Duodenal mucosa (tissue), 2 donors: Measurements from ENCODE around the gene GRID1.
"Not testable (repeated sequence)": the region's sequence is repeated elsewhere in the genome, so short reads cannot be mapped to it uniquely, and the experiment has no call there.

Experiments
- H3K27ac ChIP-seq: one replicate; pipeline ENCODE4 v1.7.0; 2013; ENCODE audit warnings: low read depth, low read length
- H3K27me3 ChIP-seq, 2 donors: one replicate each; pipeline ENCODE4 v1.7.0; 2013; ENCODE audit warnings: low read length in 2 of 2, control low read depth in 1 of 2; ENCODE audit not compliant: insufficient read depth in 2 of 2, control insufficient read depth in 1 of 2
- H3K36me3 ChIP-seq, 2 donors: one replicate each; pipeline ENCODE4 v1.7.0; 2013; ENCODE audit warnings: low read length in 2 of 2, control low read depth in 1 of 2; ENCODE audit not compliant: insufficient read depth in 2 of 2, control insufficient read depth in 1 of 2
- H3K4me1 ChIP-seq, 2 donors: one replicate each; pipeline ENCODE4 v1.7.0; 2013; ENCODE audit warnings: low read length in 2 of 2, control low read depth in 1 of 2; ENCODE audit not compliant: insufficient read depth in 2 of 2, control insufficient read depth in 1 of 2
- H3K4me3 ChIP-seq, 2 donors: one replicate each; pipeline ENCODE4 v1.7.0; 2013; ENCODE audit warnings: low read length in 2 of 2, low read depth in 1 of 2
- H3K9ac ChIP-seq, 2 donors: one replicate each; pipeline ENCODE4 v1.7.0; 2013; ENCODE audit warnings: low read length in 2 of 2, low read depth in 1 of 2
- H3K9me3 ChIP-seq, 2 donors: one replicate each; pipeline ENCODE4 v1.7.0; 2013; ENCODE audit warnings: low read length in 2 of 2, control low read depth in 1 of 2; ENCODE audit not compliant: control insufficient read depth in 1 of 2

GRID1 gene

DNA sequence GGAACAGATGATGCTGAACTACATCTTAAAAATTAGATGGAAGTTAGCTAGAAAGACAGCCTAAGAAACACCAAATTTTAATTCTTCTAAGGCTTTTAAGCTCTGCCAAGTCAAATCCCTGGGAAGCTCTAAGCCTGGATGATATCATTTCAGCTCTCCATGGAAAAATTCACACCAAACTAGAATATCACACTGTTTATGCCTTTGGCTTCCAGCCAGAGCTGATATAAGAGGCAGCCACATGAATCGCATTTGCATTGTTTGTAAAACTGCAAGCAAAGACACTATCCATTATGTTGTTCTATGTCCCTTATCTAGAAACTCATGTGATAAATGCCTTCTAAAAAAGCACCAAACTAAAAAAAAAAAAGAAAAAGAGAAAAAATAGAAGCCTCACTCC, 430.4 kb downstream of the GRID1 start:
- no peaks in the 10 kb centered on the region for H3K27me3 ChIP-seq
- H3K4me3 ChIP-seq, result no peak overlapping the region
- no peak overlapping the region for H3K27ac ChIP-seq

DNA sequence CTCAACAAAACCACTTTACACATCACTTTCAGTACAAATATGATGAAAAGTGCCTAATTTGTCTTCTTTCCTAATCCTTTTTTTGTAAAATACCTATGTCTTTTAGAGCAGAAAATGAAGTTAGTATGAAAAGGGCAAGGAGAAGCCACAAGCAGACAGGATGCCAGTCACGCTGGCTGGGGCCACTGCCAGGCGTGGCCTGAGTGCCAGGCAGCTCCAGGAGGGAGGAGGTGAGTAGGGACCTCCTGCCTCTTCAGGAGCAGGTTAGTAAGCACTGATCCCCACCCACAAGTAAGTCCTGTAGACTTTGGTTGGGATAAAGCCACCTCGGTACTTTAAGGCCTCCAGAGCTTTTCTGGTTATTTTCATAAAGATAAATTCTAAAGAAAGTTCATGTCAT, 432.0 kb downstream of the GRID1 start:
- H3K9ac ChIP-seq, result no peak overlapping the region
- no peaks in the 10 kb centered on the region for H3K9me3 ChIP-seq
- no peaks in the 10 kb centered on the region for H3K36me3 ChIP-seq
- no peak overlapping the region for H3K27ac ChIP-seq
- no peak overlapping the region for H3K4me3 ChIP-seq
- H3K4me1 ChIP-seq, result no peaks in the 10 kb centered on the region
- H3K27me3 ChIP-seq, result no peaks in the 10 kb centered on the region

More for the DNA sequence above, 430.4 kb downstream of the GRID1 start:
- Histone ChIP-seq H3K9ac (no peak overlapping the region), H3K36me3 (no peaks in the 10 kb centered on the region), H3K4me1 (no peaks in the 10 kb centered on the region), H3K9me3 (no peaks in the 10 kb centered on the region)

DNA sequence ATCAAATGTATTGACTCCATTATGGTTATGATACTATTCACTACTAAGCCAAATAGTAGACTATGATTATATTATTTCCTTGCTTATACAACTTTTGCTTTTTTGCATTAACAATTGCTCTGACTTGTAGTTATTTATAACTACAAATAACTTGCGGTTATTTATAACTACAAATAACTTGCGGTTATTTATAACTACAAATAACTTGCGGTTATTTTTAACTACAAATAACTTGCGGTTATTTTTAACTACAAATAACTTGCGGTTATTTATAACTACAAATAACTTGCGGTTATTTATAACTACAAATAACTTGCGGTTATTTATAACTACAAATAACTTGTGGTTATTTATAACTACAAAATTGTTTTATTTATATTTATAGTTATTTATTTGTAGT, 436.6 kb downstream of the GRID1 start:
- H3K4me3 ChIP-seq, H3K4me1 ChIP-seq, H3K9me3 ChIP-seq, H3K9ac ChIP-seq, H3K27me3 ChIP-seq, H3K36me3 ChIP-seq, H3K27ac ChIP-seq: not testable (repeated sequence)

DNA sequence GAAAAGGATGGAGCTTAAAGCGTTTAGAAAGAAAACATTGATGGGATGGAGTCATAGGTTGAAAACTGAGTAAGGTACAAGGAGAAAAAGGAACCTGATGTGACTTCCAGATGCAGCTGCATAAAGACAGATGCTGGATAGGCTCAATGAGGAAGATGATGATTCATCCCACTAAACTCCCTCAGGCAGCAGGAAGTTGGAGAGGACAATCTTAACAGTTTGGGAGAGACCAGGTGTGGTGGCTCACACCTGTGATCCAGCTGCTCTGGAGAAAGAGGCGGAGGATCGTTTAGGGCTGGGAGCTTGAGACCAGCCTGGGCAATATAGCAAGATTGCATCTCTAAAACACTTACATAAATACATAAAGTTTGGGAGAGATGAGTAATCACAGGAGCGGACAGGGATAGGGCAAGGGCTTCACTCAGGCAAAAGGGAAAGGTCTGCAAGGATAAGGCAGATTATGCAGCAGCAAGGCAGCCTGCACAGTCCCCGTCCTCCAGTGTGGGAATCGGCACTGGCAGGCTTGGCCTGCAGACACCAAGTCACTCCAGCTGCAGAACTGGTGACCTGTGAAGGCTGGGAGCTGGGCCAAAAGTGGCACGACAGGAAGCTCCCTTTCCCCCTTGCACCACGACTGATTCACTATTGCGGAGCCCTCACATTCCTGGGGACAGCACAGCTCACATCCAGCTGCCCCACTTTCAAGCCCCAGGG, 438.5 kb downstream of the GRID1 start:
- H3K9ac ChIP-seq, result no peak overlapping the region
- no peak overlapping the region for H3K27ac ChIP-seq

DNA sequence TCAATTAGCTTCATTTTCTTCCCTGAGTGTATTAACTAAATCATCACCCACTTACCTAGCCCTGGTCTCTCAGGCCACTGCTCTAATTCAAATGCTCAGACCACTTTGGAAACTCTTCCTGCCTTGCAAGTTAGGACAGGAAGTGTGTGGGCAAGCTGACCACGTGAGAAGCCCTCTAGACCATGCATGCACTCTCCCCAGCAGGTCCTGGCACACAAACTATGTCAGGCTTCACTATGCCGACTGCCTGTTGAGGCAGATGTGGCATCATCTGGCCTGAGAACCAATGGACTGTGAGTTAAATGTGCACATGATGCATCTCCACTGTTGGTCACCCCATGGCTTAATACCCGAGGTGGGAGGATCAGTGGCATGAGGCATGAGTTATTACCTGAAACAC, 439.6 kb downstream of the GRID1 start:
- Histone ChIP-seq H3K9me3 (no peaks in the 10 kb centered on the region), H3K4me1 (no peaks in the 10 kb centered on the region), H3K36me3 (no peaks in the 10 kb centered on the region), H3K9ac (no peak overlapping the region), H3K27me3 (no peaks in the 10 kb centered on the region), H3K27ac (no peak overlapping the region), H3K4me3 (no peak overlapping the region)

More for the DNA sequence above, 438.5 kb downstream of the GRID1 start:
- Histone ChIP-seq H3K27me3 (no peaks in the 10 kb centered on the region), H3K4me1 (no peaks in the 10 kb centered on the region), H3K36me3 (no peaks in the 10 kb centered on the region), H3K9me3 (no peaks in the 10 kb centered on the region), H3K4me3 (no peak overlapping the region)

DNA sequence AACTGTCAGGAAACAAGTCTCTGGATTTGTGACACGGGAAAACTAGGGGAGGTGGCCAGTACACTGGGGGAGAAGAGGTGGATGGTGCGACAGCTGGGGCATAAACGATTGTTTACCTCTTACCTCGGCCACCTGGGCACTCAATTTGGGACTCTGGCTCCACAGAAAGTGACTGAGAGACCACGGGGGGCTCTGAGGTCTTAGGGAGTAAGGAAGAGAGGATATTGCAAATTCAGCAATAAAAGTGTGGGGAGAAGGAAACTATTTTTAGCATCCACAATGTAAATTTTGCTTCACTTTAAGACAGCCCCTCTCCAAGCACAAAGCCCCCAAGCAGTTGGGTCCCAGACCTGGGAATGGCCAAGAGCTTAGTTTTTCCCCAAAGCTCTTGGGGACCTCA, 440.5 kb downstream of the GRID1 start:
- Histone ChIP-seq H3K36me3 (no peaks in the 10 kb centered on the region), H3K9ac (no peak overlapping the region), H3K4me1 (no peaks in the 10 kb centered on the region), H3K27ac (no peak overlapping the region), H3K27me3 (no peaks in the 10 kb centered on the region), H3K4me3 (no peak overlapping the region), H3K9me3 (no peaks in the 10 kb centered on the region)

DNA sequence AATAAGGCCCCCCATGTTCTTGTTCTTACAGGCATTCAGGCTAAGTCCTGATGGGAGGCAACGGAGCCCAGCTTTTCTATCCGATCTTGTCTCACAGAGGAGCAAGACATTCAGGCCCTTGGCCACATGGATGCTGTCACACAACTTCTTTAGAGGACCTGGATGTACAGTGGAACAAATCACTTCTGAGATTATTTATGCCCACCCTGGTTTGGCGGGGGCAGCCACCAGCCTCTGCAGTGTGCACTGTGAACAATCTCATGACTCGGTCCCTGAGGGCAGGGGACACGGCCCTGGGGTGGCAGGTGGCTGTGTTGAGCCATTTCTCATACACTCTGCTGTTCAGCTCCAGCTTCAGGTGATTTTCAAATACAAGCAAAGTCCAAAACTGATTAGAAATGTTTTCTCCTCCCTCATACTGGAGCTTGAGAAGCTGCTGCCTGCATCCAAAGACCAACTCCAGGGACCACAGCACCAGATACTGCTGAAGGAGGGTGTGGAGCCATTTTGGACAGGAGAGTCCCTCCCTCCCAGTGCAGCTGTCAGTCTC, 441.3 kb downstream of the GRID1 start:
- Histone ChIP-seq H3K27ac (no peak overlapping the region), H3K27me3 (no peaks in the 10 kb centered on the region), H3K4me1 (no peaks in the 10 kb centered on the region), H3K36me3 (no peaks in the 10 kb centered on the region), H3K9me3 (no peaks in the 10 kb centered on the region), H3K9ac (no peak overlapping the region), H3K4me3 (no peak overlapping the region)

DNA sequence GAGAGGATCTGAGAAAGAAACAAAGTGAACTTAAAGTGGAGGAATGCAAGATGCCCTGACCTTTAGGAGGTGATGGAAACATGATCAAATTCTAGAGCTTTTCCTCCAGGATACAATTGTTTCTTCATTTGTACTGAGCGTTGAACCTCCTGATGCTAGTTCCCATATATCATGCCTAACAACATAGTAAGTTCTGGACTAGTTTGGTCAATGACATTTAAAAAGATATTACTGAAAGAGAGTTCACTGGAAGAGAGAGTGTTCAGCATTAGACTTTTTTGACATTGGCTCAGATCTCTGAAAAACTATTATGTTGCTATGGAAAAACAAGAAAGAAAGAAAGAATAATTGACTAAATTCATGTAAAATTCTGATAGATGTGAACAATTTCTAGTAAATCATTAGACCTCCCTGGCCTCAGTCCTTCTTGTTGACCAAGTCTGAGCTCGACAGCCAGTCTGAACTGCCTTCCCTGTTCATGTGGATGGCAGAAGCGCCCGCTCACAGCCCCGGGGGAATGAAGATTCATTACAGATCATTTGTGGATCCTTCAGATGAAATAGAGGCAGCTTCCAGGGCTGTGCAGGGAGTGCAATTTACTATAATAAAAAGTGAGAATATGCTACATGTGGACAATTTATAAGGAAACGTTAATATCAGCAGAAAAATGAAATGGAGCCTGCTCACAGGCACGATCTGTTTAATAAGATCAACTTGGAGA, 442.1 kb downstream of the GRID1 start:
- H3K27ac ChIP-seq, result no peak overlapping the region
- no peak overlapping the region for H3K4me3 ChIP-seq

DNA sequence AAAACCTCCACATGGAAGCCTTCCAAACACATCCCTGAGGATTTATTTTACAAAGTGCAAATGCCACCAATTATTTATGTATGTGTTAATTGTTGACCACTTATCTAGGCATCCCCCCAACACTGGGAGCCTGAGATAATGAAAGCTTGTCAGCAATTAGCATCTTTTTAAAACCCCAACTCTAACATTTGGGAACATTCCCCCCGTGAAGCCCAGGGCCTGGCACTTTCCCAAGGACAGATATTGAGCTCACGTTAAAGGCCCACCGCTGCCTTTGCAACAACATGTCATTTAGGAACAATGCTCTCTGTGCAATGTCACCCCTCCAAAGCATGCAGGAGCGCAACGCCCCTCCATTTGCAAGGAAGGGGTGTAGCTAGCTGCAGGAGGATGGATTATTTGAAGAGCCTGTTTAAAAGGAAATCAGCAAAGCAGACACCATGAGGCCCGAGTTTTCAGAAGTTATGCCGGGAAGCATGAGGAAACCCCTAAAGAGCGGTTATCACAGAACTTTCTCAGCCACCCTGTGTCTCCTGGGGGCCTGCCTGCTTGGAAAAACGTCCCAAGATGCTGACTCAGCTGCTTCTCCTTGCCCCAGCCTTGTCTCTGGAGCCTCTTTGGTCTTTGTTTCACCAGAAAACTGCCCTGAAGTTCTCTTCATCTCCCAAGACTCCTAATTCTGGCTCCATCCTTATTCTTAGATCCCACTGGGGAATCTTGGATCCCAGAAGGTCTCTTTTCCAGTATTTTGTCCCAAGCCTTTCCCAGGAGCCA, 444.1 kb downstream of the GRID1 start:
- Histone ChIP-seq H3K27me3 (no peaks in the 10 kb centered on the region), H3K9me3 (no peaks in the 10 kb centered on the region), H3K4me1 (peaks cover 0 to 4% of the 10 kb centered on the region in 2 donors), H3K36me3 (no peaks in the 10 kb centered on the region), H3K9ac (no peak overlapping the region), H3K4me3 (no peak overlapping the region), H3K27ac (no peak overlapping the region)

More for the DNA sequence above, 442.1 kb downstream of the GRID1 start:
- Histone ChIP-seq H3K27me3 (no peaks in the 10 kb centered on the region), H3K9me3 (no peaks in the 10 kb centered on the region), H3K4me1 (peaks cover 0 to under 1% of the 10 kb centered on the region in 2 donors), H3K9ac (no peak overlapping the region), H3K36me3 (no peaks in the 10 kb centered on the region)

DNA sequence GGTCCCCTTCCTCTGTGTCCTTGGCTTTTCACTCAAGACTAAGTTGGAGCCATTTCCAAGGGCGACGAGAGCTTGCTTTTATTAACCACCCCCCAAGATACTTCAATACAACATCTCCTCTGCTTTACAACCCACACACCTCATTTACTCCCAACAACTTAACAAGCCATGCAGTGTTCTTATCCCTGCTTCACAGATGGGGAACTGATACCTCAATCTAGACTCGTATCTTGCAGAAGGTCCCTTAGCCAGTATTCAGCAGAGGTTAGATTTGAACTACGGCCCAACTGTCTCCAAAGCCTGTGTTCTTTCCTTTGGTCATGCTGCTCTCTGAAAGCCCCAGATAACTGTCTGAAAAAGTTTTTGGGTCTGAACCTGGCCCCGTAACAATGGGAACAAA, 444.8 kb downstream of the GRID1 start:
- Histone ChIP-seq H3K27ac (no peak overlapping the region), H3K36me3 (no peaks in the 10 kb centered on the region), H3K4me3 (no peak overlapping the region), H3K9me3 (no peaks in the 10 kb centered on the region), H3K4me1 (peaks cover 0 to 4% of the 10 kb centered on the region in 2 donors), H3K27me3 (no peaks in the 10 kb centered on the region), H3K9ac (no peak overlapping the region)
